Right ventricle myocardium superior (tissue), 1 donor: ENCODE data around the gene KCNIP4. TPM values are rescaled to one million over a fixed set of nuclear protein-coding genes. Genes with fewer than 3 reads are reported as not detected.

ENCODE experiments used
- ATAC-seq: fragments of 200-7000 bp; cut with Tn5 transposase; one replicate; pipeline ENCODE4 v1.9.1; 2020; ENCODE audit warnings: mild to moderate bottlenecking; ENCODE audit not compliant: poor library complexity
- DNase-seq: peaks from one replicate; pipeline ENCODE4 v3.0.0-alpha.2; 2020
- intact Hi-C: fragments of 100-400 bp; cut with DNase I; formaldehyde crosslinking; loops from one replicate; pipeline ENCODE4 v1.11.2; 2022
- total RNA-seq: library from RNA; stranded (reverse); fragmentation: NEBNext Ultra II Directional; extraction: Animal tissue kit (Norgen Biotek cat#: 25700); gene quantifications from one replicate; pipeline ENCODE4 v1.2.1, GENCODE V29; 2021
- donor health status: DM: no; HTN: yes; CAD: no; lungs with severe emphysema.

Gene KCNIP4
- total RNA-seq, 1 donor from 2014 or later: not detected

GRCh38 chr4:21795091-21795490 lies 153.5 kb downstream of the KCNIP4 start:
- no peak for DNase-seq
- no peak for ATAC-seq
- intact Hi-C loops: no loop called here

DNA sequence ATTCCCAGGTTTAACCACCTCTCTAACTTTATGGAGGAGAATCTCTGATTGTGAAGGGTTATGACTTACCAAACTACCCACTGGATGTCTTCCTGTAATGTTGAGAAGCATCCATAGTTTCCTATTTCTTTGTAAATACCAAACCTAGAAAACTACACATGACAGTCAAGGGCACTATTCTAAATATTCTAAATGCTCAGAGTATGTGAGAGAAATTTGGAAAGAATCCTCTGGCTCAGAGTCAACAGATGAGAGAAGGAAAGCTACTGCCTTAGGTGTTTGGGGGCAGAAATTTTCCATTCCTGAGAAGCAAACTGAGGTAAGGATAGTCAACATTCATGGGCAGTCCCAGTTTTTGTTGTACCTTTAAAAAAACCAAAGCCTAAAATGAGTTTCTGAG lies 155.8 kb downstream of the KCNIP4 start:
- ATAC-seq: no peak
- no peak for DNase-seq
- intact Hi-C loops: loop anchor here (5.0 kb wide), 1 partner anchor 595 kb away; no protein-coding TSS in a partner anchor

DNA sequence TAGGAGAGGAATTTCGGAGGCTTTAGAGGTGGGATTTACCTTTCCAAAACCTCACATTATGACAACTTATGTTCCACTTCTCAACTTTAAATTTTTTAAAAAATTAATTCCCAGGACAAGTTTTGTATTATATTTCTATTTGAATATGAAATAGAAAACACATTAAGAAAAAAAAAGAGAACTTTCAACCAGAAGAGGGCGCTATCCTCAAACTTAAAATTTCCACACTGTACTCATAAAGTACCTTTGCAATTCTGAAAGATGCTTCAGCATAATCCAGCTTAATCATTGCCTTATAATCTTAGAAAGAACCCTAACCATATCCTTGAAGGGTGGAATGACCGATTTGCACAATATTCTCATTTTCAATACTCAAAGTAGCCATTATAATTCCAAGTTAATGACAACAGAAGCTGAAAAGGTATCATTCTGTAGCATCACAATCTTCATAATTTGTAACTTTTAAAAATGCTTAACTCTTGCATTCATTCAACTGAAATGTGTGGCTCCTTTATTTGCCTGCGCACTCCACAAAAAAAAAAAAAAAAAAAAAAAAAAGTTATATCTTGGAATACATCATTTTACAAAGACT lies 158.0 kb downstream of the KCNIP4 start:
- DNase-seq: no peak
- ATAC-seq: no peak
- intact Hi-C loops: loop anchor here (5.0 kb wide), 1 partner anchor 597 kb away; no protein-coding TSS in a partner anchor

DNA sequence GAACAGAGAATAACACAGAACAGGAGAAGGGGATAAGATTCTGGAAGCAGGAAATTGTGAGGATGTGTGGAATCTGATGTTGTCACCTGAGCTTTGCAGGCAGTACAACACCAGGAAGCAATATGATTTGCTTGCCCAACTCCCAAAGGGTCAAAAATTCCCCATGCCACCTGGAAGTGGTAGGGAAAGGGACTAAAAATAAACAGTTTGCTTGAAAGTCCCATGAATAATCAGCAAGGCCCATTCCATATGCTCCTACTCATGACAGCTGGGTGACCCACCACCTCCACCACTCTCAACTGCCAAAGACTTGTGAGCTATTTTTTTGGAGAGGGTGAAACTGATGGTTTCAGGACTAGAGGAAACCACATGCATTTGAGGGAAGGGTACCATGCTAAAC lies 168.4 kb downstream of the KCNIP4 start:
- no peak for DNase-seq
- intact Hi-C loops: no loop called here
- ATAC-seq: no peak

DNA sequence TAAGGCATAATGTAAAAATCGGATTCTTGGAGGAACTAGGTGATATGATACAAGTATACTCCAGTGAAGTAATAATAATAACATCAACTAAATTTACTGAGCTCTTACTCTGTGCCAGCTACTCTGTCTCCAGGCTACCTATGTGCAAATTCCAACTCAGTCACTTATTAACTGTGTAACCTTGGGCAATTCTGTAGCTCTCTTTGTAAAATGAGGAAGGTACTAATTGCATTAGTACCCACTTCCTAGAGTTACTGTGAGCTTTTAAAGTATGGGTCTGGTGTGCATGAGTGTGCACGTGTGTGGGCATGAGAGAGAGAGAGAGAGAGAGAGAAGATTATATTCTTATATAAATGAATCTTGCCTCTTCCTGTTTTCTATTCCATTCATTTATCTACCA lies 169.9 kb downstream of the KCNIP4 start:
- intact Hi-C loops: no loop called here
- ATAC-seq: no peak

DNA sequence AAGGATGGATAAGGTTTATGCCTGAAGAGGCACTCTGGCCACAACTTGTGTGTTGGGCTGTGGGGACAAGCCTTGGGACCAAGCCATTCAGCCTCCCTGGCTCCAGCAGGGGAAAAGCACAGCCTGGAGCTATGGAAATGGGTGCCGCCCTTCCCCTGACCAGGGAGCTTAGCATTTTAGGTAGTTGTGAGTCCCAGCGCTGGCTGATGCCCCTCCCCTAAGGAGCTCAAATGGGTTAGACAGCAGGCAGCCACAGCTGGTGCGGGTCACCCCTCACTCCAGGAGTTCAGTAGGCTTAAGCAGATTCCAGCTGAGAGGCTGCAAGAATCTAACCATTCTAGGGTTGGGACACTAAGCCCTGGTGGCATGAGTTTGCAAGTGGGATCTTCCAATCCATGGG lies 172.9 kb downstream of the KCNIP4 start:
- intact Hi-C loops: no loop called here
- ATAC-seq: no peak
- no peak for DNase-seq

More for the DNA sequence above, 169.9 kb downstream of the KCNIP4 start:
- DNase-seq: no peak

- intact Hi-C loops: loop anchor here (5.0 kb wide), 1 partner anchor 257 kb away; no protein-coding TSS in a partner anchor
- no peak for DNase-seq
Measured at GRCh38 chr4:21769404-21770147, 179.0 kb downstream of the KCNIP4 start.

GRCh38 chr4:21768349-21769310 lies 179.9 kb downstream of the KCNIP4 start:
- ATAC-seq (no peak), DNase-seq (no peak)
- intact Hi-C loops: loop anchor here (5.0 kb wide), 1 partner anchor 256 kb away; no protein-coding TSS in a partner anchor

More at GRCh38 chr4:21769404-21770147, 179.0 kb downstream of the KCNIP4 start:
- no peak for ATAC-seq

DNA sequence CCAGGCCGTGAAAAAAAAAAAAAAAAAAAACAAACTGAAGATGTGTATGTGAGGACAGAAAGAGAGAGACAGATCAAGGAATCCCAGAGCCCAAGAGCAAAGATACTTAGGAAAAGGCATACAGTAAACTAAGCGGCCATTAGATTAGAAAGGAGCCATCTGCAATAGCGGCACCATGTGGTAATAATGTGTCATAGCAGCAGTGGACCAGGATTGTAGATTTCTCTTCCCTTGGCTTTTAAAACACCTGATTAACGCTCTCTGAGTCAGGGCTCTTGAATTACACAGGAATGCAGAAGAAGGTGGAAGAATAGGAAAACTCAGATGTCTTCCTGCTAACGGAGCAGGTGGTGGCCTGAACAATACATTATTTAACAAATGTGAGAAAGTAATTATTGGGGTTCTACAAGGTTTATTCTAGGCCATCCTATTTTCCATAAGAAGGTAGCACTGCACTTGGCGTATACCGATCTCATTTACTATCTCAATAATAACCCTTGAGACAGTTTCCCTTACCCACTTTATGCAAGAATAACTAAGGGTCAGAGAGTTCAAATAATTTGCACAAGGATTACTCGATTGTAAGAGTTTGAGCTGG lies 182.7 kb downstream of the KCNIP4 start:
- intact Hi-C loops: loop anchor here (5.0 kb wide), 1 partner anchor 254 kb away; no protein-coding TSS in a partner anchor
- ATAC-seq (no peak), DNase-seq (no peak)

DNA sequence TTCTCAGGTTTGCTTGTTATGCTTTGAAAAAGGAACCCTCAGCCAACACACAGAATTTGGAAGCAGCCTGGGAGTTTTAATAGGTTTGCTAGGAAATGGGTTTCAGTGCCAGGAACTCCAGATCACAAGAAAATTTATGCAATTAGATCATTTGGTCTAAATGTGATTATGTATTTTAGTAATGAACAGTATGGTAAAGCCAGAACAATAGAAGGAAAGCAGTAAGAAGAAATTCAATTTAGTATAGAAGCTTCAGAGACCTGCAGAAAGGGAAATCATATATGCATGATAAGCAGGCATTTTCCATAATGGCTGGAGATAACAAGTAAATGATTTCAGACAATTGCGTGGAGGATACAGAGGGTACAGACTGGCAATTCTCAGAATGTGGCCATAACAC lies 184.7 kb downstream of the KCNIP4 start:
- no peak for DNase-seq
- intact Hi-C loops: no loop called here
- ATAC-seq: no peak

GRCh38 chr4:21757248-21757647 lies 191.3 kb downstream of the KCNIP4 start:
- DNase-seq: no peak
- no peak for ATAC-seq
- intact Hi-C loops: no loop called here

GRCh38 chr4:21753084-21753760 lies 195.3 kb downstream of the KCNIP4 start:
- intact Hi-C loops: no loop called here
- DNase-seq: no peak
- no peak for ATAC-seq

GRCh38 chr4:21752616-21753015 lies 196.0 kb downstream of the KCNIP4 start:
- ATAC-seq (no peak), DNase-seq (no peak)
- intact Hi-C loops: no loop called here

DNA sequence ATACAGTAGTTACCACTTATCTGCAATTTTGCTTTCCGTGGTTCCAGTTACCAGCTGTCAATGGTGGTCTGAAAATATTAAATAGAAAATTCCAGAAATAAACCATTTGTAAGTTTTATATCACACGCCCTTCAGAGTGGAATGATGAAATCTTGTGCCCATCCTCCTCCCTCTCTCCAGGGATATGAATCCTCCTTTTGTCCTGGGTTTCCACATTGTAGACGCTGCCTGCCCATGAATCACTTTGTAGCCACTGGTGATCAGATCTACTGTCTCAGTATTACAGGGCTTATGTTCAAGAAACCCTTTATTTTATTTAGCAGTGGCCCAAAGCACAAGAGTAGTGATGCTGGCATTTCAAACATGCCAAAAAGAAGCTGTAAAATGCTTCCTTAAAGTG lies 198.6 kb downstream of the KCNIP4 start:
- no peak for ATAC-seq
- intact Hi-C loops: no loop called here
- no peak for DNase-seq

- ATAC-seq: no peak
- intact Hi-C loops: no loop called here
- DNase-seq: no peak
Measured at GRCh38 chr4:21749412-21749811, 199.2 kb downstream of the KCNIP4 start.

GRCh38 chr4:21744046-21744445 lies 204.5 kb downstream of the KCNIP4 start:
- no peak for ATAC-seq
- intact Hi-C loops: no loop called here
- no peak for DNase-seq

DNA sequence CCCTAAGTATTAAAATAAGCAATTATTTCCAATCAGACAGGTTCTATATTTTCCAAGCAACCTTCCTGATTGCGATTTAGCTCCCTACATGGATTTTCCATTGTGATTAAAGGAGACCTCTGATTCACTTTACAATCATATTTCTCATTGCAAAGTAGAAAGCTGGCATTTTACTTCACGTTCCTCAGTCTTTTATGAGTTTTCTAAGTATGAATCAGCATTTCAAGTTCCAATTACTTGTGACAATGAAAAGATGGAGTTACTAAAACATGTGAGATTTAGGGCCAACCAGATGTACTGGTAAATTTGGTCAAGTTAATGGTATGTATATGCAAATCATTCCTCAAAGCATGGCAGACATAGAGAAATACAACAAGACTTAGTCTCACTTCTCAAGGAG lies 206.2 kb downstream of the KCNIP4 start:
- intact Hi-C loops: no loop called here
- no peak for ATAC-seq
- DNase-seq: no peak

GRCh38 chr4:21738821-21739220 lies 209.8 kb downstream of the KCNIP4 start:
- intact Hi-C loops: no loop called here
- no peak for DNase-seq
- ATAC-seq: no peak
